HUES64 (cell line): ENCODE measurements around the gene POLR1A.

ENCODE experiments used
- H3K27ac ChIP-seq: 2 replicates; pipeline ENCODE4 v1.7.0; 2013; ENCODE audit warnings: low read depth, low read length, inconsistent platforms
- H3K27me3 ChIP-seq: 2 replicates; pipeline ENCODE4 v1.6.1; 2013; ENCODE audit warnings: mild to moderate bottlenecking, low read length; ENCODE audit not compliant: insufficient read depth
- H3K36me3 ChIP-seq: 2 replicates; pipeline ENCODE4 v1.6.1; 2013; ENCODE audit warnings: mild to moderate bottlenecking, low read length; ENCODE audit not compliant: insufficient read depth
- H3K4me1 ChIP-seq: 2 replicates; pipeline ENCODE4 v1.6.1; 2013; ENCODE audit warnings: mild to moderate bottlenecking, low read length, moderate library complexity; ENCODE audit not compliant: insufficient read depth
- H3K4me3 ChIP-seq: 2 replicates; pipeline ENCODE4 v1.5.1; 2013; ENCODE audit warnings: mild to moderate bottlenecking, low read length, moderate library complexity
- H3K9ac ChIP-seq: 2 replicates; pipeline ENCODE4 v1.6.1; 2013; ENCODE audit warnings: mild to moderate bottlenecking, low read depth, low read length
- H3K9me3 ChIP-seq: 2 replicates; pipeline ENCODE4 v1.6.1; 2013; ENCODE audit warnings: low read depth, low read length; ENCODE audit not compliant: insufficient read depth
- WGBS: fragments of 150-250, 120-280 bp; methylation state at CpG from one replicate; pipeline ENCODE4 v1.1.7; 2013; ENCODE audit warnings: missing lambda C conversion rate; 5-methylcytosine and 5-hydroxymethylcytosine counted together

The POLR1A gene

GRCh38 chr2:86055314-86055713 is 50.4 kb downstream of the POLR1A start:
- Histone ChIP-seq H3K4me3 (no peak overlapping the region), H3K27me3 (no peaks in the 10 kb centered on the region), H3K36me3 (peaks cover 79% of the 10 kb centered on the region), H3K27ac (no peak overlapping the region), H3K9ac (no peak overlapping the region), H3K9me3 (no peaks in the 10 kb centered on the region), H3K4me1 (no peaks in the 10 kb centered on the region)
- 95% methylated on average over 3 of the region's 3 CpGs for WGBS

GRCh38 chr2:86054535-86055082 is 51.1 kb downstream of the POLR1A start:
- Histone ChIP-seq H3K4me1 (no peaks in the 10 kb centered on the region), H3K27ac (no peak overlapping the region), H3K9ac (no peak overlapping the region), H3K4me3 (no peak overlapping the region), H3K9me3 (no peaks in the 10 kb centered on the region), H3K36me3 (peaks cover 78% of the 10 kb centered on the region), H3K27me3 (no peaks in the 10 kb centered on the region)
- WGBS: 97% methylated on average over 10 of the region's 10 CpGs

GRCh38 chr2:86053166-86053565 is 52.5 kb downstream of the POLR1A start:
- Histone ChIP-seq H3K9ac (no peak overlapping the region), H3K4me3 (no peak overlapping the region), H3K27ac (no peak overlapping the region), H3K4me1 (no peaks in the 10 kb centered on the region), H3K9me3 (no peaks in the 10 kb centered on the region), H3K36me3 (peaks cover 85% of the 10 kb centered on the region), H3K27me3 (no peaks in the 10 kb centered on the region)
- 96% methylated on average over 4 of the region's 4 CpGs for WGBS

GRCh38 chr2:86052676-86053075 is 53.0 kb downstream of the POLR1A start:
- no peak overlapping the region for H3K27ac ChIP-seq
- H3K36me3 ChIP-seq: peaks cover 87% of the 10 kb centered on the region
- no peaks in the 10 kb centered on the region for H3K9me3 ChIP-seq
- 96% methylated on average over 16 of the region's 16 CpGs for WGBS
- H3K4me3 ChIP-seq: no peak overlapping the region
- H3K9ac ChIP-seq: no peak overlapping the region
- no peaks in the 10 kb centered on the region for H3K27me3 ChIP-seq
- no peaks in the 10 kb centered on the region for H3K4me1 ChIP-seq

GRCh38 chr2:86052265-86052664 is 53.4 kb downstream of the POLR1A start:
- Histone ChIP-seq H3K9ac (no peak overlapping the region), H3K27me3 (no peaks in the 10 kb centered on the region), H3K4me1 (no peaks in the 10 kb centered on the region), H3K4me3 (no peak overlapping the region), H3K27ac (no peak overlapping the region), H3K36me3 (peaks cover 87% of the 10 kb centered on the region), H3K9me3 (no peaks in the 10 kb centered on the region)
- WGBS: 92% methylated on average over 6 of the region's 6 CpGs

- Histone ChIP-seq H3K36me3 (peaks cover 98% of the 10 kb centered on the region), H3K4me1 (no peaks in the 10 kb centered on the region), H3K9me3 (no peaks in the 10 kb centered on the region), H3K9ac (no peak overlapping the region), H3K27ac (no peak overlapping the region), H3K4me3 (no peak overlapping the region), H3K27me3 (no peaks in the 10 kb centered on the region)
- 94% methylated on average over 5 of the region's 5 CpGs for WGBS
Measured at GRCh38 chr2:86050301-86050700, 55.4 kb downstream of the POLR1A start.

GRCh38 chr2:86049529-86049928 is 56.2 kb downstream of the POLR1A start:
- 89% methylated on average over 1 of the region's 1 CpG for WGBS
- Histone ChIP-seq H3K4me3 (no peak overlapping the region), H3K36me3 (peaks cover 98% of the 10 kb centered on the region)

GRCh38 chr2:86048888-86049287 is 56.8 kb downstream of the POLR1A start:
- H3K36me3 ChIP-seq: peaks cover 98% of the 10 kb centered on the region
- WGBS: 96% methylated on average over 11 of the region's 11 CpGs

More at GRCh38 chr2:86049529-86049928, 56.2 kb downstream of the POLR1A start:
- no peaks in the 10 kb centered on the region for H3K9me3 ChIP-seq
- no peak overlapping the region for H3K27ac ChIP-seq
- no peak overlapping the region for H3K9ac ChIP-seq
- H3K27me3 ChIP-seq: no peaks in the 10 kb centered on the region
- no peaks in the 10 kb centered on the region for H3K4me1 ChIP-seq

GRCh38 chr2:86048383-86048701 is 57.3 kb downstream of the POLR1A start:
- no peaks in the 10 kb centered on the region for H3K4me1 ChIP-seq
- WGBS: 94% methylated on average over 3 of the region's 3 CpGs
- H3K4me3 ChIP-seq: no peak overlapping the region
- no peak overlapping the region for H3K9ac ChIP-seq
- peaks cover 98% of the 10 kb centered on the region for H3K36me3 ChIP-seq
- no peak overlapping the region for H3K27ac ChIP-seq
- H3K9me3 ChIP-seq: no peaks in the 10 kb centered on the region
- no peaks in the 10 kb centered on the region for H3K27me3 ChIP-seq

More at GRCh38 chr2:86048888-86049287, 56.8 kb downstream of the POLR1A start:
- Histone ChIP-seq H3K4me1 (no peaks in the 10 kb centered on the region), H3K27me3 (no peaks in the 10 kb centered on the region), H3K9me3 (no peaks in the 10 kb centered on the region), H3K27ac (no peak overlapping the region), H3K9ac (no peak overlapping the region), H3K4me3 (no peak overlapping the region)

GRCh38 chr2:86047575-86048382 is 57.9 kb downstream of the POLR1A start:
- Histone ChIP-seq H3K9ac (no peak overlapping the region), H3K4me3 (no peak overlapping the region), H3K27ac (no peak overlapping the region), H3K27me3 (no peaks in the 10 kb centered on the region), H3K9me3 (no peaks in the 10 kb centered on the region), H3K36me3 (peaks cover 98% of the 10 kb centered on the region), H3K4me1 (no peaks in the 10 kb centered on the region)
- WGBS: 93% methylated on average over 8 of the region's 8 CpGs

GRCh38 chr2:86045541-86045940 is 60.1 kb downstream of the POLR1A start:
- no peaks in the 10 kb centered on the region for H3K27me3 ChIP-seq
- H3K27ac ChIP-seq: no peak overlapping the region
- H3K9ac ChIP-seq: no peak overlapping the region
- peaks cover 98% of the 10 kb centered on the region for H3K36me3 ChIP-seq
- WGBS: 87% methylated on average over 6 of the region's 6 CpGs
- H3K4me1 ChIP-seq: no peaks in the 10 kb centered on the region
- no peak overlapping the region for H3K4me3 ChIP-seq
- no peaks in the 10 kb centered on the region for H3K9me3 ChIP-seq
